SU-DHL-6 (cell line): ENCODE measurements around the gene CNTN5.

ENCODE experiments used
- H2AFZ ChIP-seq: fragments of 200-600 bp; sonication (generic); 2 replicates; pipeline ENCODE4 v1.6.1; 2014; ENCODE audit warnings: low read depth, mild to moderate bottlenecking, moderate library complexity, mixed read lengths, antibody characterized with exemption, low read length; ENCODE audit not compliant: severe bottlenecking
- H3F3A ChIP-seq: fragments of 200-600 bp; shearing (Covaris generic); 2 replicates; pipeline ENCODE4 v1.6.0; 2016; ENCODE audit warnings: antibody characterized with exemption, mild to moderate bottlenecking; ENCODE audit not compliant: insufficient read depth
- H3K27ac ChIP-seq: fragments of 200-600 bp; sonication (generic); 2 replicates; pipeline ENCODE4 v1.5.1; 2016; ENCODE audit warnings: low read depth, mild to moderate bottlenecking, low read length, moderate library complexity, mixed read lengths
- H3K27me3 ChIP-seq: fragments of 200-600 bp; sonication (generic), shearing (Covaris generic); 2 replicates; pipeline ENCODE4 v1.6.0; 2014; ENCODE audit warnings: mild to moderate bottlenecking, low read length
- H3K36me3 ChIP-seq: fragments of 200-600 bp; sonication (generic); 2 replicates; pipeline ENCODE4 v1.6.1; 2014; ENCODE audit warnings: mild to moderate bottlenecking, low read length, mixed read lengths
- H3K4me2 ChIP-seq: fragments of 300-600, 200-600 bp; shearing (Covaris generic), sonication (generic); 2 replicates; pipeline ENCODE4 v1.6.0; 2014; ENCODE audit warnings: low read length, low read depth, mild to moderate bottlenecking; ENCODE audit not compliant: poor library complexity, severe bottlenecking
- H3K4me3 ChIP-seq: fragments of 200-600 bp; sonication (generic); 2 replicates; pipeline ENCODE4 v1.5.1; 2014; ENCODE audit warnings: antibody characterized with exemption, low read length, mild to moderate bottlenecking, mixed read lengths; ENCODE audit not compliant: insufficient read depth, poor library complexity, severe bottlenecking
- H3K79me2 ChIP-seq: fragments of 200-600 bp; sonication (generic); 2 replicates; pipeline ENCODE4 v1.6.1; 2014; ENCODE audit warnings: mild to moderate bottlenecking, low read length, moderate library complexity; ENCODE audit not compliant: insufficient read depth
- H3K9ac ChIP-seq: fragments of 200-600 bp; sonication (generic); 2 replicates; pipeline ENCODE4 v1.7.0; 2014; ENCODE audit warnings: mild to moderate bottlenecking, low read length
- H3K9me2 ChIP-seq: fragments of 200-600 bp; sonication (generic); replicated peaks from 2 replicates; pipeline ENCODE4 v1.6.1; 2014; ENCODE audit warnings: low read length; ENCODE audit not compliant: insufficient read depth
- H3K9me3 ChIP-seq: fragments of 200-600 bp; sonication (generic); 2 replicates; pipeline ENCODE4 v1.6.1; 2014; ENCODE audit warnings: low read length, mixed read lengths; ENCODE audit not compliant: insufficient read depth
- H4K20me1 ChIP-seq: fragments of 200-600 bp; sonication (generic); 2 replicates; pipeline ENCODE4 v1.6.1; 2014; ENCODE audit warnings: low read depth, mild to moderate bottlenecking, antibody characterized with exemption, low read length, moderate library complexity, mixed read lengths
- CTCF ChIP-seq: fragments of 200-600 bp; sonication (generic); IDR thresholded peaks from one replicate; pipeline ENCODE4 v1.5.1; 2017; ENCODE audit warnings: antibody characterized with exemption, mild to moderate bottlenecking, low read length, moderate library complexity; ENCODE audit not compliant: insufficient read depth, poor library complexity, severe bottlenecking
- EZH2phosphoT487 ChIP-seq: fragments of 200-600 bp; sonication (generic), shearing (Covaris generic); conservative IDR thresholded peaks from 2 replicates; pipeline ENCODE4 v1.6.1; 2018; ENCODE audit warnings: mild to moderate bottlenecking, antibody characterized with exemption, low read length, moderate library complexity, mixed read lengths

Gene CNTN5

GRCh38 chr11:99307510-99308088, 286.9 kb downstream of the CNTN5 start:
- Histone ChIP-seq H3K4me2 (no peak overlapping the region), H3K9me3 (no peaks in the 10 kb centered on the region), H3K4me3 (no peak overlapping the region), H4K20me1 (no peaks in the 10 kb centered on the region), H3K79me2 (no peaks in the 10 kb centered on the region), H3K36me3 (no peaks in the 10 kb centered on the region), H2AFZ (no peak overlapping the region), H3K27me3 (no peaks in the 10 kb centered on the region), H3K27ac (no peak overlapping the region), H3K9ac (no peak overlapping the region), H3F3A (no peaks in the 10 kb centered on the region), H3K9me2 (no peaks in the 10 kb centered on the region; the same call in 1 of the 2 replicates)
- TF ChIP-seq CTCF (no peak), EZH2phosphoT487 (no peak)

GRCh38 chr11:99311870-99312269, 291.1 kb downstream of the CNTN5 start:
- no peaks in the 10 kb centered on the region; the same call in 1 of the 2 replicates for H3K9me2 ChIP-seq
- H3K27ac ChIP-seq, result no peak overlapping the region
- H3K4me3 ChIP-seq, result no peak overlapping the region
- H3K36me3 ChIP-seq, result no peaks in the 10 kb centered on the region
- TF ChIP-seq CTCF (no peak), EZH2phosphoT487 (no peak)
- no peaks in the 10 kb centered on the region for H3F3A ChIP-seq
- H2AFZ ChIP-seq, result no peak overlapping the region
- no peaks in the 10 kb centered on the region for H3K27me3 ChIP-seq
- no peak overlapping the region for H3K9ac ChIP-seq
- H3K9me3 ChIP-seq, result no peaks in the 10 kb centered on the region
- no peaks in the 10 kb centered on the region for H3K79me2 ChIP-seq
- H4K20me1 ChIP-seq, result no peaks in the 10 kb centered on the region
- H3K4me2 ChIP-seq, result no peak overlapping the region

- Histone ChIP-seq H3K36me3 (no peaks in the 10 kb centered on the region), H3K9ac (no peak overlapping the region), H3K27ac (no peak overlapping the region), H4K20me1 (no peaks in the 10 kb centered on the region), H3K79me2 (no peaks in the 10 kb centered on the region), H3K4me3 (no peak overlapping the region), H3K9me3 (no peaks in the 10 kb centered on the region), H3K4me2 (no peak overlapping the region), H3K27me3 (no peaks in the 10 kb centered on the region), H3K9me2 (no peaks in the 10 kb centered on the region), H2AFZ (no peak overlapping the region), H3F3A (no peaks in the 10 kb centered on the region)
- no peak for TF ChIP-seq EZH2phosphoT487
Observed at GRCh38 chr11:99316776-99317520, 296.2 kb downstream of the CNTN5 start.

- no peaks in the 10 kb centered on the region for H3K79me2 ChIP-seq
- no peaks in the 10 kb centered on the region for H4K20me1 ChIP-seq
- no peaks in the 10 kb centered on the region for H3K36me3 ChIP-seq
- H2AFZ ChIP-seq, result no peak overlapping the region
- H3K9ac ChIP-seq, result no peak overlapping the region
- H3K9me2 ChIP-seq, result no peaks in the 10 kb centered on the region
- H3K4me3 ChIP-seq, result no peak overlapping the region
- no peaks in the 10 kb centered on the region for H3F3A ChIP-seq
- no peaks in the 10 kb centered on the region for H3K27me3 ChIP-seq
- TF ChIP-seq CTCF (no peak), EZH2phosphoT487 (no peak)
- H3K4me2 ChIP-seq, result no peak overlapping the region
- no peak overlapping the region for H3K27ac ChIP-seq
- H3K9me3 ChIP-seq, result no peaks in the 10 kb centered on the region
Observed at GRCh38 chr11:99320769-99321290, 300.1 kb downstream of the CNTN5 start.
